Fibroblast of villous mesenchyme (primary cell): ENCODE measurements around the gene SLC24A4. TPM values are rescaled to one million over a fixed set of nuclear protein-coding genes. Genes with fewer than 3 reads are reported as not detected.

ENCODE experiments used
- DNase-seq: peaks from one replicate; pipeline ENCODE4 v3.0.0-alpha.2; 2010; ENCODE audit warnings: low read depth
- H3K4me3 ChIP-seq: 2 replicates; pipeline ENCODE4 v1.5.1; 2011; ENCODE audit warnings: low read depth, mild to moderate bottlenecking, low read length
- total RNA-seq: library from RNA; depleted of rRNA; stranded (reverse); fragments of >200 nt; gene quantifications from 2 replicates; pipeline ENCODE4 v1.2.3, GENCODE V29; 2012
- TF ChIP-seq, protein P1 (sequence below): IDR thresholded peaks from 2 replicates; pipeline ENCODE4 v1.5.1; 2012; ENCODE audit warnings: low read depth, mild to moderate bottlenecking, low read length; ENCODE audit not compliant: insufficient read depth

The SLC24A4 gene
- total RNA-seq, 1 donor: not detected

DNA sequence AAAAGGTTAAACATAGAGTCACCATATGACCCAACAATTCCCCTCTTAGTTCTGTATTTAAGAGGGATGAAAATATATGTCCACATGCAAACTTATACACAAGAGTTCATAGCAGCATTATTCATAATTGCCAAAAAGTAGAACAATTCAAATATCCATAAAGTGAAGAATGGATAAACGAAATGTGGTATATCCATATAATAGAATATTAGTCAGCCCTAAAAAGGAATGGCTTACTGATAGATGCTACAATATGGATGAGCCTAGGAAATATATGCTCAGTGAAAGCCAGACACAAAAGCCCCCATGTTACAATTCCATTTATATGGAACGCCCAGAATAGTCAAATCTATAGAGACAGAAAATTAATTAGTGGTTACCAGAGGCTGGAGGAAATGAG lies 146.6 kb downstream of the SLC24A4 start:
- no peak for DNase-seq
- TF ChIP-seq, protein P1, sequence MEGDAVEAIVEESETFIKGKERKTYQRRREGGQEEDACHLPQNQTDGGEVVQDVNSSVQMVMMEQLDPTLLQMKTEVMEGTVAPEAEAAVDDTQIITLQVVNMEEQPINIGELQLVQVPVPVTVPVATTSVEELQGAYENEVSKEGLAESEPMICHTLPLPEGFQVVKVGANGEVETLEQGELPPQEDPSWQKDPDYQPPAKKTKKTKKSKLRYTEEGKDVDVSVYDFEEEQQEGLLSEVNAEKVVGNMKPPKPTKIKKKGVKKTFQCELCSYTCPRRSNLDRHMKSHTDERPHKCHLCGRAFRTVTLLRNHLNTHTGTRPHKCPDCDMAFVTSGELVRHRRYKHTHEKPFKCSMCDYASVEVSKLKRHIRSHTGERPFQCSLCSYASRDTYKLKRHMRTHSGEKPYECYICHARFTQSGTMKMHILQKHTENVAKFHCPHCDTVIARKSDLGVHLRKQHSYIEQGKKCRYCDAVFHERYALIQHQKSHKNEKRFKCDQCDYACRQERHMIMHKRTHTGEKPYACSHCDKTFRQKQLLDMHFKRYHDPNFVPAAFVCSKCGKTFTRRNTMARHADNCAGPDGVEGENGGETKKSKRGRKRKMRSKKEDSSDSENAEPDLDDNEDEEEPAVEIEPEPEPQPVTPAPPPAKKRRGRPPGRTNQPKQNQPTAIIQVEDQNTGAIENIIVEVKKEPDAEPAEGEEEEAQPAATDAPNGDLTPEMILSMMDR: no peak
- H3K4me3 ChIP-seq: no peak overlapping the region

DNA sequence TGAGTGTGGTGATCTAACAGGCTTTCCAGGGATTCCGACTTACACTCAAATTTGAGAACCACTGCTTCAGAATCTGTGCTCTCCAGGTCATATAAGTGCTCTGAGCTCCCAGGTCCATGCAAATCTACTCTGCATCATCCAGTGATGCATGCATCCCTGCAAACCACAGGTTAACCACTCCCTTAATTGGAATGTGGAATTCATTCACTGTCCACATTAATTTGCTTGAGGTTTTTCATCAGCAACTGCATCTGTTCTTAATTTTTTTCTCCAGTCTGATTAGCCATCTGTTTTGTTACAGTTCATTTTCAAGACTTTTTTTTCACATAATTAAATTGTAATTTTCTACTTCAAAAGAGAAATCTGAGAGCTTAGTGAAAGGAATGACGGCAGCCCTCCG lies 147.2 kb downstream of the SLC24A4 start:
- TF ChIP-seq, protein P1: no peak
- DNase-seq: peak; percentile 57
- H3K4me3 ChIP-seq: no peak overlapping the region

DNA sequence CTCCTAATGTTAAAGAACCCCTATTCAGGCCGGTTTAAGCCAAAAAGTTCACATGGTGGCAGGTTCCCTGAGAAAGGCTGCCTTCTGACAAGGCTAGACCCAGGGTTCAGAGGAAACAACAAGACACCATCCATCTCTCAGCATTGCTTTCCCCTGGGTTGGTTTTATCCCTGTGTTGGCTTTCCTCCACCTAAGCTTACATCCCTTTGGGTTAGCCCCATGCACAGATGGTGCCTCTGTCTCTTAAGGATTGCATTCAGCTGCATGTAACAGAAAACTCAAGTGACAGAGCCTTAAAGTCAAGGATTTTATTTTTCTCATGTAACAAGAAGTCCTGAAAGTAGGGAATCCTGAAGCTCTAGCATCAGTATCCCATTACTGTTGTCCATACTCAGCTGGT lies 147.8 kb downstream of the SLC24A4 start:
- no peak overlapping the region for H3K4me3 ChIP-seq
- DNase-seq: no peak
- TF ChIP-seq, protein P1: no peak

DNA sequence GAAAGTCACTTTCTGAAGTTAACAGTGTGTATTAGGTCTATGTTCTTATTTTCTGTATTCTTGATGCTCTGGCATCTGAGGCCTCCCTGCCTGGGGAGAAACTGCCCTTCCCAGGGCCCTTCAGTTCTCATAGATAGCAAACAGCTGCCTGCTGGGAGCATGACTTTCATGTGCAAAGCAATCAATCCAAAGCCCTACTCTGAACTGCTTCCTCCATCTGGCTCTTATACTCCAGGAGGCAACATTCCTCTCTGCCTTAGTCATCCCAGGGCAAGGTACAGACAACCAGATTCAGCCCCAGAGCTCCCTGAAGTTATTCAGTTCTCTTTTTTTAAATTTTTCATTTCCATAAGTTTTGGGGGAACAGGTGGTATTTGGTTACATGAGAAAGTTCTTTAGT lies 149.0 kb downstream of the SLC24A4 start:
- DNase-seq: peak; percentile 87
- no peak overlapping the region for H3K4me3 ChIP-seq
- TF ChIP-seq, protein P1: no peak

DNA sequence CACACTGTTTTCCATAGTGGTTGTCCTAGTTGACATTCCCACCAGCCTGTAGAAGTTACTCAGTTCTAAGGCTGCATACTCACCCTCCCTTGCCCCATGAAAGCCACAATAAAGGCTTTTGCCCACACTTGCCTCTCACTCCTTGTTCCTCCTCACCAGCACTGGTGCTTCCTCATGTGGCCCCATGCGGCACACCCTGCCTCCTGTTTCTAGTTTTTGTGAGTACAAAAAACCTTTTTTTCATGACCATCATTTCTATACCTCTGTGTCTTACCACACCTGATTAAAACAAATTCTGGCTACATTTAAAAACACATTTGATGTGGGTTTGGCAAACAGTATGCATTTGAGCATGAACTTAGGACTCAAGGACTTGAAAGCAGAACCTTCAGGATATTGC lies 149.9 kb downstream of the SLC24A4 start:
- H3K4me3 ChIP-seq: no peak overlapping the region
- TF ChIP-seq, protein P1: no peak
- no peak for DNase-seq

DNA sequence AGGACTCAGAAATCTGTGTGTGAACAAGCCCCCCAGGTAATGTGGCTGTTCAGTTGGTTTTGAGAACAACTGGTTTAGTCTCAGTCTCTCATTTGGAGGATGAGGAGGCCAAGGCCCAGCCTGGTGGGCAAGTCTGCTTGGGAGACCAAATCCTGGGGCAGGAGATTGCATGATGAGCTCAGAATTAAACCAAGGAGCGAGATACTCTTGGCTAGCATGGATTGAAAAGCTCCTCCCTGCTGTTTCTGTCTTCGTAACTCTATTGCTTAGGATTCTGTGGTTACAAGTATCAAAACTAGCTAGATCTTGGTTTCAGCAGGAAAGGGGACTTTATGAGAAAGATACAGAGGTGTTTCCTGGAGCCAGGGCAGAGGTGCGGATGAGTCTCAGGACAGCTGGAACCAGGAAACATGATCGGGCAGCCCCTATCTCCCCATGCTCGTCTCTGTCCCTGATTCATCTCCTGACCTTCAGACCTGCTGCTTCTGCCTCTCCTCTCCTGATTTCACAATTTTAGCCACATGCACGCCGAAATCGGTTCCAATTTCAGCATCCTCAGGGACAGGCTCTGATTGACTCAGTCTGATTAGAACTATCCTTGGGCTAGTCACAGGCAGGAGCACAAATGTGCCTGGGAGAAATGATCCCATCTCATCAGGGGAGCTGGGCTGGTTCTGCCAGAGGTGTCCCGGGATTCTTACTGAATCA lies 150.4 kb downstream of the SLC24A4 start:
- peak; percentile 87 for DNase-seq
- TF ChIP-seq, protein P1: no peak
- no peak overlapping the region for H3K4me3 ChIP-seq
